ENCODE results near the gene EPB41L4A.

The EPB41L4A gene

GRCh38 chr5:112308608-112309007 is 110.5 kb downstream of the EPB41L4A start:
- DNase-seq (ENCODE audit: low read depth in 2 of 2) = no peak

- DNase-seq (ENCODE audit: low read depth in 2 of 2) = no peak
Measured at GRCh38 chr5:112306956-112307355, 112.1 kb downstream of the EPB41L4A start.

- DNase-seq (ENCODE audit: low read depth in 2 of 2) = no peak
Measured at GRCh38 chr5:112304743-112305142, 114.3 kb downstream of the EPB41L4A start.

GRCh38 chr5:112303685-112304084 is 115.4 kb downstream of the EPB41L4A start:
- DNase-seq (ENCODE audit: low read depth in 2 of 2) = no peak

- DNase-seq (ENCODE audit: low read depth in 2 of 2) = no peak
Measured at GRCh38 chr5:112294126-112294525, 125.0 kb downstream of the EPB41L4A start.

- DNase-seq (ENCODE audit: low read depth in 2 of 2) = no peak
Measured at GRCh38 chr5:112293587-112293986, 125.5 kb downstream of the EPB41L4A start.

GRCh38 chr5:112290691-112291090 is 128.4 kb downstream of the EPB41L4A start:
- no peak for DNase-seq (ENCODE audit: low read depth in 2 of 2)

GRCh38 chr5:112289465-112289864 is 129.6 kb downstream of the EPB41L4A start:
- DNase-seq (ENCODE audit: low read depth in 2 of 2) = no peak

GRCh38 chr5:112283943-112284929 is 134.8 kb downstream of the EPB41L4A start:
- DNase-seq (ENCODE audit: low read depth in 2 of 2) = no peak

- no peak for DNase-seq (ENCODE audit: low read depth in 2 of 2)
Measured at GRCh38 chr5:112283034-112283582, 136.0 kb downstream of the EPB41L4A start.

GRCh38 chr5:112279082-112279481 is 140.0 kb downstream of the EPB41L4A start:
- DNase-seq (ENCODE audit: low read depth in 2 of 2) = no peak

GRCh38 chr5:112276991-112277390 is 142.1 kb downstream of the EPB41L4A start:
- no peak for DNase-seq (ENCODE audit: low read depth in 2 of 2)

GRCh38 chr5:112275671-112276070 is 143.4 kb downstream of the EPB41L4A start:
- no peak for DNase-seq (ENCODE audit: low read depth in 2 of 2)

GRCh38 chr5:112270299-112271293 is 148.5 kb downstream of the EPB41L4A start:
- DNase-seq (ENCODE audit: low read depth in 2 of 2) = no peak

GRCh38 chr5:112267231-112267630 is 151.8 kb downstream of the EPB41L4A start:
- no peak for DNase-seq (ENCODE audit: low read depth in 2 of 2)

GRCh38 chr5:112264666-112265065 is 154.4 kb downstream of the EPB41L4A start:
- no peak for DNase-seq (ENCODE audit: low read depth in 2 of 2)

- no peak for DNase-seq (ENCODE audit: low read depth in 2 of 2)
Measured at GRCh38 chr5:112264151-112264550, 154.9 kb downstream of the EPB41L4A start.

- DNase-seq (ENCODE audit: low read depth in 2 of 2) = no peak
Measured at GRCh38 chr5:112263469-112263868, 155.6 kb downstream of the EPB41L4A start.

- no peak for DNase-seq (ENCODE audit: low read depth in 2 of 2)
Measured at GRCh38 chr5:112258571-112258970, 160.5 kb downstream of the EPB41L4A start.

GRCh38 chr5:112257976-112258375 is 161.1 kb downstream of the EPB41L4A start:
- no peak for DNase-seq (ENCODE audit: low read depth in 2 of 2)

- DNase-seq (ENCODE audit: low read depth in 2 of 2) = no peak
Measured at GRCh38 chr5:112257005-112257404, 162.1 kb downstream of the EPB41L4A start.

GRCh38 chr5:112254303-112254702 is 164.8 kb downstream of the EPB41L4A start:
- DNase-seq (ENCODE audit: low read depth in 2 of 2) = no peak
